Spleen (tissue), 11 donors: ENCODE results near the gene PUS1. TPM values are rescaled to one million over a fixed set of nuclear protein-coding genes. Genes with fewer than 3 reads are reported as not detected.

Source experiments
- DNase-seq: peaks from one replicate; pipeline ENCODE4 v3.0.0-alpha.2; 2020
- H3K27ac ChIP-seq, 8 donors: fragments of 200-600 bp; sonication (generic) in 7 of 8; 1 replicate in 4 of 8; 2 replicates in 4 of 8; pipeline versions ENCODE4 v1.5.0 to v1.8.0; 2016 to 2021; ENCODE audit warnings: inconsistent platforms in 4 of 8, mild to moderate bottlenecking in 4 of 8, moderate library complexity in 1 of 8
- H3K27me3 ChIP-seq, 7 donors: fragments of 200-600 bp; sonication (generic) in 6 of 7; replicated peaks in 1 of 7; 1 replicate in 4 of 7; 2 replicates in 3 of 7; pipeline versions ENCODE4 v1.5.0 to v1.8.0; 2016 to 2021; ENCODE audit warnings: inconsistent platforms in 3 of 7, mild to moderate bottlenecking in 1 of 7
- H3K36me3 ChIP-seq, 6 donors: fragments of 200-600 bp; sonication (generic) in 5 of 6; 1 replicate in 4 of 6; 2 replicates in 2 of 6; pipeline versions ENCODE4 v1.5.0 to v1.8.0; 2016 to 2021; ENCODE audit warnings: inconsistent platforms in 2 of 6
- H3K4me1 ChIP-seq, 6 donors: fragments of 200-600 bp; sonication (generic) in 5 of 6; 1 replicate in 3 of 6; 2 replicates in 3 of 6; pipeline versions ENCODE4 v1.5.0 to v1.8.0; 2016 to 2021; ENCODE audit warnings: inconsistent platforms in 3 of 6
- H3K4me3 ChIP-seq, 8 donors: fragments of 200-600 bp; sonication (generic) in 7 of 8; 1 replicate in 4 of 8; 2 replicates in 4 of 8; pipeline versions ENCODE4 v1.5.0 to v1.8.0; 2016 to 2021; ENCODE audit warnings: inconsistent platforms in 4 of 8, mild to moderate bottlenecking in 4 of 8, moderate library complexity in 2 of 8
- H3K9me3 ChIP-seq, 8 donors: fragments of 200-600 bp; sonication (generic) in 7 of 8; 1 replicate in 4 of 8; 2 replicates in 4 of 8; pipeline versions ENCODE4 v1.5.0 to v1.8.0; 2016 to 2021; ENCODE audit warnings: inconsistent platforms in 4 of 8
- POLR2A ChIP-seq, 3 donors: fragments of 450-650 bp; IDR thresholded peaks; one replicate each; pipeline ENCODE4 v1.5.1; 2017; ENCODE audit warnings: antibody characterized with exemption in 3 of 3, mild to moderate bottlenecking in 1 of 3
- POLR2AphosphoS5 ChIP-seq, 3 donors: sonication (generic); formaldehyde crosslinking; IDR thresholded peaks; one replicate each; pipeline ENCODE4 v1.5.1; 2017; ENCODE audit warnings: antibody characterized with exemption in 3 of 3
- WGBS, 5 donors: extraction: QIAGEN DNeasy Blood & Tissue Kit in 3 of 5; methylation state at CpG; one replicate each; pipeline versions ENCODE4 v1.1.5 to v1.1.7; 2013 to 2018; 5-methylcytosine and 5-hydroxymethylcytosine counted together
- intact Hi-C: fragments of 100-400 bp; cut with DNase I; formaldehyde crosslinking; loops from one replicate; pipeline ENCODE4 v1.15.0; 2023; ENCODE audit warnings: low total_unique reads
- polyA plus RNA-seq, 3 donors: library from polyadenylated mRNA; stranded (reverse); fragments of 200-250 nt; gene quantifications; one replicate each; pipeline ENCODE4 v1.2.1, GENCODE V29; 2013
- total RNA-seq, 7 donors: library from RNA; depleted of rRNA in 3 of 7; stranded (reverse); fragments of >200 nt in 3 of 7; fragmentation: NEBNext Ultra II Directional in 4 of 7; extraction: Animal tissue kit (Norgen Biotek cat#: 25700) in 4 of 7; gene quantifications; one replicate each; pipeline versions ENCODE4 v1.1.0 to v1.2.1, GENCODE V29; 2016 to 2021
- TF ChIP-seq, protein P1 (sequence below), 11 experiments: fragments of 200-600 bp in 7 of 11; fragments of 450-650 bp in 4 of 11; sonication (generic) in 4 of 11; IDR thresholded peaks in 8 of 11; conservative IDR thresholded peaks in 3 of 11; 1 replicate in 7 of 11; 2 replicates in 4 of 11; pipeline versions ENCODE4 v1.4.0 to v1.8.0; 2016 to 2021; ENCODE audit warnings: antibody characterized with exemption in 11 of 11, inconsistent platforms in 4 of 11, mild to moderate bottlenecking in 1 of 11
- donor health status: healthy with polysubstance abuse.
- donor health status: DM: no; HTN: no; CAD: no; lungs with moderate emphysema.
- donor health status: DM: no; HTN: no; CAD: no.
- donor health status: Bipolar disorder and iron deficiency.
- donor health status: healthy.
- donor health status: DM: no; HTN: no; CAD: no.
- donor health status: DM: yes; HTN: yes; CAD: no.

Gene PUS1
- total and polyA plus RNA-seq, 10 donors, result 16.0 to 46.5 (median 30.0) TPM

DNA sequence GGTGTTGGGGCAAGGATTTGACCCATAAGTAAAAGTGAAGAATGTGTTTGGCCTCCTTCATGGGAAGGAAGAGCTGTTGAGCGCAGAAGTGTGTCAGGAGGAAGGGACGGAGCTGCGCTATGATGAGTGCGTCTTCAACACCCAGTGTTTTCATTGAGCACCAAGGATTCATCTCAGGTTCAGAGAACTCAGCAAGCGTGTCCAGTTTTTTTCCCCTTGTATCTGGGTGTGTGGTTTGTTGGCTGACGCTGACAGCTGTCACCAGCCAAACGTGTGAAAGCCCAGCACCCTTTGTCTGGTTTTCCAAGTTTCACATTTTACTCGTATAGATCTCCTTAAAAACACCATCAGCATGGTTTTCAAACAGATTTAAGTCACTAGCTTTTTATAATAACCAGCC, 33.0 kb downstream of the PUS1 start:
- no peak overlapping the region for H3K4me3 ChIP-seq
- no peaks in the 10 kb centered on the region for H3K27me3 ChIP-seq
- peaks cover 6 to 78% (median 48%) of the 10 kb centered on the region in 6 donors for H3K4me1 ChIP-seq
- H3K36me3 ChIP-seq, result peaks cover 0 to 56% (median 20%) of the 10 kb centered on the region in 6 donors
- no peak overlapping the region for H3K27ac ChIP-seq
- intact Hi-C loops, result no loop called here
- no peaks in the 10 kb centered on the region for H3K9me3 ChIP-seq
- DNase-seq, result no peak
- TF ChIP-seq POLR2AphosphoS5 (IDR thresholded peaks at IDR 0.05) (no peak), POLR2A (IDR thresholded peaks at IDR 0.05) (no peak)
- TF ChIP-seq, protein P1, sequence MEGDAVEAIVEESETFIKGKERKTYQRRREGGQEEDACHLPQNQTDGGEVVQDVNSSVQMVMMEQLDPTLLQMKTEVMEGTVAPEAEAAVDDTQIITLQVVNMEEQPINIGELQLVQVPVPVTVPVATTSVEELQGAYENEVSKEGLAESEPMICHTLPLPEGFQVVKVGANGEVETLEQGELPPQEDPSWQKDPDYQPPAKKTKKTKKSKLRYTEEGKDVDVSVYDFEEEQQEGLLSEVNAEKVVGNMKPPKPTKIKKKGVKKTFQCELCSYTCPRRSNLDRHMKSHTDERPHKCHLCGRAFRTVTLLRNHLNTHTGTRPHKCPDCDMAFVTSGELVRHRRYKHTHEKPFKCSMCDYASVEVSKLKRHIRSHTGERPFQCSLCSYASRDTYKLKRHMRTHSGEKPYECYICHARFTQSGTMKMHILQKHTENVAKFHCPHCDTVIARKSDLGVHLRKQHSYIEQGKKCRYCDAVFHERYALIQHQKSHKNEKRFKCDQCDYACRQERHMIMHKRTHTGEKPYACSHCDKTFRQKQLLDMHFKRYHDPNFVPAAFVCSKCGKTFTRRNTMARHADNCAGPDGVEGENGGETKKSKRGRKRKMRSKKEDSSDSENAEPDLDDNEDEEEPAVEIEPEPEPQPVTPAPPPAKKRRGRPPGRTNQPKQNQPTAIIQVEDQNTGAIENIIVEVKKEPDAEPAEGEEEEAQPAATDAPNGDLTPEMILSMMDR (IDR thresholded peaks at IDR 0.05 in 8 of 11, conservative IDR thresholded peaks at IDR 0.05 in 3 of 11), result no peak
- 82 to 90% (median 87%) methylated on average over 8 of the region's 8 CpGs for WGBS, 5 donors

DNA sequence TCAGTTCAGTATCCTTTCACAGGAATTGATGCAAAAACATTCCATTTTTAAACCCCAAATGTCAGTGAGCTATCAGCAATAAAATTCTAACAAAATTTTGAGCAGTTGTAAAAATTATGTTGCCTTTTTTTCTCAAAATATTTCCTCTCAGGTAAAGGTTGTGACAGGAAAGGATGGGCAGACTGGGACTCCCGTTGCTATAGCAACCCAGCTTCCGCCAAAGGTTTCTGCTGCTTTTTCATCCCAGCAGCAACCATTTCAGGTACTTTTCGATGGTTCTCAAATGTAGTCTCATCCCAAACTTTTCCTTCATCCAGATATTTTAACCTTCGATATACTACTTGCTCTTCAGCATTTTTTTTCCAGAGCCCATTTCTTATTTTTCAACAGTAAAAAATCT, 34.3 kb downstream of the PUS1 start:
- H3K36me3 ChIP-seq, result peaks cover 0 to 56% (median 20%) of the 10 kb centered on the region in 6 donors
- DNase-seq, result no peak
- H3K4me3 ChIP-seq, result no peak overlapping the region
- intact Hi-C loops, result no loop called here
- H3K9me3 ChIP-seq, result no peaks in the 10 kb centered on the region
- no peaks in the 10 kb centered on the region for H3K27me3 ChIP-seq
- H3K4me1 ChIP-seq, result peaks cover 9 to 71% (median 43%) of the 10 kb centered on the region in 6 donors
- H3K27ac ChIP-seq, result no peak overlapping the region
- WGBS, 5 donors, result 76 to 78% (median 77%) methylated on average over 4 of the region's 4 CpGs
- no peak for TF ChIP-seq POLR2A (IDR thresholded peaks at IDR 0.05)
- TF ChIP-seq, protein P1 (IDR thresholded peaks at IDR 0.05 in 8 of 11, conservative IDR thresholded peaks at IDR 0.05 in 3 of 11), result no peak
- no peak for TF ChIP-seq POLR2AphosphoS5 (IDR thresholded peaks at IDR 0.05)

DNA sequence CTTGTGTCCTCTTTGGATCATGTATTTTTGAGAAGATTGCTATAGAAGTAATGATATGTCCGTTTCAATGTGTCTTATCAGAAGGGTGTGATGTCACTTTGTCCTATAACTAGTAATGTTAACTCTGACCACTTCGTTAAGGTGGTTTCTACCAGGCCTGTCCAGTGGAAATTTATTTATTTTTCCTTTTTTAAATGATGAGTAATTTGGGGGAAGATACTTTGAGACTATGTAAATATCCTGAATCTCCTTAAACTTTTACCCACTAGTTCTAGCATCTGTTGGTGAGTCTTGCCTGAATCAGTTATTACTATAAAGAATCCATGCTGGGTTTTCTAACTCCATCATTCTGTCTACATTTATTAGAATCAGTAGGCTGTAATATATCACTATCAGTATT, 36.0 kb downstream of the PUS1 start:
- peaks cover 0 to 50% (median 19%) of the 10 kb centered on the region in 6 donors for H3K36me3 ChIP-seq
- no peaks in the 10 kb centered on the region for H3K27me3 ChIP-seq
- TF ChIP-seq, protein P1 (IDR thresholded peaks at IDR 0.05 in 8 of 11, conservative IDR thresholded peaks at IDR 0.05 in 3 of 11), result no peak
- TF ChIP-seq POLR2A (IDR thresholded peaks at IDR 0.05) (no peak), POLR2AphosphoS5 (IDR thresholded peaks at IDR 0.05) (no peak)
- H3K9me3 ChIP-seq, result no peaks in the 10 kb centered on the region
- no peak overlapping the region for H3K27ac ChIP-seq
- WGBS, 5 donors, result 74 to 91% (median 84%) methylated on average over 2 of the region's 2 CpGs
- intact Hi-C loops, result no loop called here
- H3K4me3 ChIP-seq, result no peak overlapping the region
- no peak for DNase-seq
- H3K4me1 ChIP-seq, result peaks cover 3 to 70% (median 31%) of the 10 kb centered on the region in 6 donors

DNA sequence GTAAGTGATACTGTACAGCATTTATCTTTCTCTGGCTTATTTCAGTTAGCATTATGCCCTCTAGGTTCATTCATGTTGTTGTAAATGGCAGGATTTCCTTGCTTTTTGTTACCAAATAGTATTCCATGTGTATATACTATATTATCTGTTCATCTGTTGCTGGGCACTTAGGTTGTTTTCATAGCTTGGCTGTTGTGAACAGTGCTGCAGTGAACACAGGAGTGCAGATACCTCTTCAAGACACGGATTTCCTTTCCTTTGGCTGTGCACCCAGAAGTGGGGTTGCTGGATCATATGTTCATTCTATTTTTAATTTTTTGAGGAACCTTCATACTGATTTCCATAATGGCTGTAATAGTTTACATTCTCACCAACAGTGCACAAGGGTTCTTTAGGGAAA, 42.1 kb downstream of the PUS1 start:
- DNase-seq, result no peak
- intact Hi-C loops, result no loop called here
- H3K4me3 ChIP-seq, result no peak overlapping the region
- WGBS, 5 donors, result 40 to 47% (median 42%) methylated on average over 1 of the region's 1 CpG
- H3K36me3 ChIP-seq, result peaks cover 0 to 37% (median 5%) of the 10 kb centered on the region in 6 donors
- peaks cover 0 to 48% (median 7%) of the 10 kb centered on the region in 6 donors for H3K4me1 ChIP-seq
- no peak overlapping the region for H3K27ac ChIP-seq
- H3K9me3 ChIP-seq, result no peaks in the 10 kb centered on the region
- no peaks in the 10 kb centered on the region for H3K27me3 ChIP-seq
- TF ChIP-seq, protein P1 (IDR thresholded peaks at IDR 0.05 in 8 of 11, conservative IDR thresholded peaks at IDR 0.05 in 3 of 11), result no peak
- TF ChIP-seq POLR2AphosphoS5 (IDR thresholded peaks at IDR 0.05), result no peak
- TF ChIP-seq POLR2A (IDR thresholded peaks at IDR 0.05), result no peak
